ENCODE measurements around the gene CCDC192.

CCDC192 gene

DNA sequence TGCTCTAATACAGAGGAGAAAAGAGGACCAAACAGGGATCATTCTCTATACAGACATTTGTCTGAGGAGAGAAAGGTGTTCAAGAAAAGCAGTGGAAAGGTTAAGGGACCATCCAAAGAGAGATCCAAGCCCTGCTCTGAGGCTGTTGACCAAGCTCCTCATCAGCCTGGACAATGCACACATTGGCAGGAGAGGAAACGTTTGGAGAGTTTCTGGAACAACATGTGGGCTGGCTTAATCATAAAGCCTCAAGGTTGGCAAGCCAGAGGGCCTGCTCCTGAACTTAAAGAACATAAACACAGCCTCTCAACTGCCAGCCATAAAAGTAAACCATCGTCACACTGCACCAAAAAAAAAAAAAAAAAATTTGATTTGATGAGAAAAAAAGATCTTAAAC lies 196.0 kb downstream of the CCDC192 start:
- no peak overlapping the region for H3K27ac ChIP-seq (ENCODE audit: low read depth, low read length)
- no peak overlapping the region for H3K9ac ChIP-seq (ENCODE audit: low read length)
- H2AFZ ChIP-seq (ENCODE audit: low read depth, low read length, severe bottlenecking) = no peak overlapping the region
- no peak overlapping the region for H3K4me2 ChIP-seq (ENCODE audit: low read depth, low read length, poor library complexity, severe bottlenecking)
- H3F3A ChIP-seq (ENCODE audit: insufficient read depth) = no peaks in the 10 kb centered on the region
- no peaks in the 10 kb centered on the region for H3K9me3 ChIP-seq (ENCODE audit: insufficient read depth, low read length)
- TF ChIP-seq EZH2phosphoT487 (conservative IDR thresholded peaks at IDR 0.05; ENCODE audit: low read length) = no peak
- TF ChIP-seq, protein P1, sequence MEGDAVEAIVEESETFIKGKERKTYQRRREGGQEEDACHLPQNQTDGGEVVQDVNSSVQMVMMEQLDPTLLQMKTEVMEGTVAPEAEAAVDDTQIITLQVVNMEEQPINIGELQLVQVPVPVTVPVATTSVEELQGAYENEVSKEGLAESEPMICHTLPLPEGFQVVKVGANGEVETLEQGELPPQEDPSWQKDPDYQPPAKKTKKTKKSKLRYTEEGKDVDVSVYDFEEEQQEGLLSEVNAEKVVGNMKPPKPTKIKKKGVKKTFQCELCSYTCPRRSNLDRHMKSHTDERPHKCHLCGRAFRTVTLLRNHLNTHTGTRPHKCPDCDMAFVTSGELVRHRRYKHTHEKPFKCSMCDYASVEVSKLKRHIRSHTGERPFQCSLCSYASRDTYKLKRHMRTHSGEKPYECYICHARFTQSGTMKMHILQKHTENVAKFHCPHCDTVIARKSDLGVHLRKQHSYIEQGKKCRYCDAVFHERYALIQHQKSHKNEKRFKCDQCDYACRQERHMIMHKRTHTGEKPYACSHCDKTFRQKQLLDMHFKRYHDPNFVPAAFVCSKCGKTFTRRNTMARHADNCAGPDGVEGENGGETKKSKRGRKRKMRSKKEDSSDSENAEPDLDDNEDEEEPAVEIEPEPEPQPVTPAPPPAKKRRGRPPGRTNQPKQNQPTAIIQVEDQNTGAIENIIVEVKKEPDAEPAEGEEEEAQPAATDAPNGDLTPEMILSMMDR (IDR thresholded peaks at IDR 0.05; ENCODE audit: insufficient read depth, low read length, poor library complexity, severe bottlenecking) = no peak
- H3K9me2 ChIP-seq (replicated peaks; ENCODE audit: insufficient read depth, low read length) = no peaks in the 10 kb centered on the region
- H3K27me3 ChIP-seq (ENCODE audit: low read length) = no peaks in the 10 kb centered on the region
- no peak overlapping the region for H3K4me3 ChIP-seq (ENCODE audit: insufficient read depth, low read length, poor library complexity, severe bottlenecking)
- H3K79me2 ChIP-seq (ENCODE audit: insufficient read depth, low read length) = no peaks in the 10 kb centered on the region
- no peaks in the 10 kb centered on the region for H3K36me3 ChIP-seq (ENCODE audit: low read length)
- H4K20me1 ChIP-seq (ENCODE audit: low read depth, low read length) = no peaks in the 10 kb centered on the region

DNA sequence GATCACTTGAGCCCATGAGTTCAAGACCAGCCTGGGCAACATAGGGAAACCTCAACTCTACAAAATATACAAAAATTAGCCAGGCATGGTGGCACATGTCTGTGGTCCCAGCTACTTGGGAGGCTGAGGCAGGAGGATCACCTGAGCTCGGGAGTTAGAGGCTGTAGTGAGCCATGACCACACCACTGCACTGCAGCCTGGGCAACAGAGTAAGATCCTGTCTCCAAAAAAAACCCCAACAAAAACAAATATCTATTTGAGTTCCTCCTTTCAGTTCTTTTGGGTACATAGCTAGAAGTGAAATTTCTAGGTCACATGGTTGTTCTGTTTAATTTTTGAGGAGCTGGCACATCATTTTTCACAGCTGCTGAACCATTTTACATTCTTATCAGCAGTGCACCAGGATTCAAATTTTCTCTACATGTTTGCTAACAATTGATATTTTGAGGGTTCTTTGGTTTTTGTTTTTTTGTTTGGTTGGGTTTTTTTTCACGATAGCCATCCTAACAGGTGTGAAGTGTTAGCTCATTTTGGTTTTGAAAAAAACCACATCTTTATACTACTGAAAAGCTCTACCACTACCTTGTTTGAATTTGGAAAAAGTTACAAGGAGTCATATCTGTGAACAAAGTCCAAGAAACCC lies 203.5 kb downstream of the CCDC192 start:
- no peaks in the 10 kb centered on the region for H4K20me1 ChIP-seq (ENCODE audit: low read depth, low read length)
- H3K9me2 ChIP-seq (replicated peaks; ENCODE audit: insufficient read depth, low read length) = no peaks in the 10 kb centered on the region
- no peaks in the 10 kb centered on the region for H3K9me3 ChIP-seq (ENCODE audit: insufficient read depth, low read length)
- no peaks in the 10 kb centered on the region for H3K27me3 ChIP-seq (ENCODE audit: low read length)
- H3K79me2 ChIP-seq (ENCODE audit: insufficient read depth, low read length) = no peaks in the 10 kb centered on the region
- no peak for TF ChIP-seq EZH2phosphoT487 (conservative IDR thresholded peaks at IDR 0.05; ENCODE audit: low read length)
- TF ChIP-seq, protein P1 (IDR thresholded peaks at IDR 0.05; ENCODE audit: insufficient read depth, low read length, poor library complexity, severe bottlenecking) = no peak
- H3K27ac ChIP-seq (ENCODE audit: low read depth, low read length) = no peak overlapping the region
- H3K4me3 ChIP-seq (ENCODE audit: insufficient read depth, low read length, poor library complexity, severe bottlenecking) = no peak overlapping the region
- H3K9ac ChIP-seq (ENCODE audit: low read length) = no peak overlapping the region
- no peaks in the 10 kb centered on the region for H3K36me3 ChIP-seq (ENCODE audit: low read length)
- H3F3A ChIP-seq (ENCODE audit: insufficient read depth) = no peaks in the 10 kb centered on the region
- no peak overlapping the region for H3K4me2 ChIP-seq (ENCODE audit: low read depth, low read length, poor library complexity, severe bottlenecking)
- H2AFZ ChIP-seq (ENCODE audit: low read depth, low read length, severe bottlenecking) = no peak overlapping the region

DNA sequence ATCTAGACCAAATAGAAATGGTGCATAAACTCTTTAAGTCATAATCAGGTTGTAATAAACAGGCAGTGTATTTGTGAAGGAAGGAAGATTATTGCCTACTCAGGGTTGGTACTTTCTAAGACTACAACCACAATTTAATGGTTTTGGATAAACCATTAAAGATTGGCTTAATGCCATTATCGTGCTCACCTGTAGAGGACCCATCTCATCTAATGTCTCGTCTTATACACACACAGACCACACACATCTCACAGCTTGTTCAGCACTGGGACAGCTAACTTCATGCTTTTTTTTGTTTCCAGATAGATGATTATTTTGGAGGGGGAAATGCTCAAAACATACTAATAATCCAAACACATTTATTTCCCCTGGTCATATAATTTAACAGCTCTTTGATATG lies 204.7 kb downstream of the CCDC192 start:
- Histone ChIP-seq H3K27ac (ENCODE audit: low read depth, low read length) (no peak overlapping the region), H3K9me2 (replicated peaks; ENCODE audit: insufficient read depth, low read length) (no peaks in the 10 kb centered on the region), H3K36me3 (ENCODE audit: low read length) (no peaks in the 10 kb centered on the region), H3F3A (ENCODE audit: insufficient read depth) (no peaks in the 10 kb centered on the region), H2AFZ (ENCODE audit: low read depth, low read length, severe bottlenecking) (no peak overlapping the region), H3K4me2 (ENCODE audit: low read depth, low read length, poor library complexity, severe bottlenecking) (no peak overlapping the region), H3K9ac (ENCODE audit: low read length) (no peak overlapping the region), H3K27me3 (ENCODE audit: low read length) (no peaks in the 10 kb centered on the region), H3K9me3 (ENCODE audit: insufficient read depth, low read length) (no peaks in the 10 kb centered on the region), H3K4me3 (ENCODE audit: insufficient read depth, low read length, poor library complexity, severe bottlenecking) (no peak overlapping the region), H3K79me2 (ENCODE audit: insufficient read depth, low read length) (no peaks in the 10 kb centered on the region), H4K20me1 (ENCODE audit: low read depth, low read length) (no peaks in the 10 kb centered on the region)
- no peak for TF ChIP-seq EZH2phosphoT487 (conservative IDR thresholded peaks at IDR 0.05; ENCODE audit: low read length)
- TF ChIP-seq, protein P1 (IDR thresholded peaks at IDR 0.05; ENCODE audit: insufficient read depth, low read length, poor library complexity, severe bottlenecking) = no peak

All from SU-DHL-6 (cell line).